H1 (cell line): Measurements from ENCODE around the gene DIDO1. TPM values are rescaled to one million over a fixed set of nuclear protein-coding genes. Genes with fewer than 3 reads are reported as not detected.
A peak's percentile ranks its signal among the peaks of the same experiment; 100 is the strongest.

ENCODE experiments used
- CTCF ChIA-PET: fragments of 300-600 bp; sonication (Branson Sonifier 250); formaldehyde crosslinking; loops from one replicate; lab custom pipeline; 2021; ENCODE audit not compliant: partially characterized antibody; lab: Charles Lee
- POLR2A ChIA-PET: fragments of 300-600 bp; sonication (Branson Sonifier 250); formaldehyde crosslinking; loops from one replicate; lab custom pipeline; 2021; ENCODE audit warnings: inconsistent platforms; ENCODE audit not compliant: partially characterized antibody; lab: Charles Lee
- DNase-seq, 2 experiments: peaks; one replicate each; pipeline versions ENCODE4 v3.0.0 to v3.0.0-alpha.2; 2010 to 2022; ENCODE audit warnings: low spot score in 2 of 2, low read depth in 1 of 2, mixed read lengths in 1 of 2
- FAIRE-seq: peaks from 2 replicates; lab custom pipeline; 2011; peaks lifted over from hg19 to GRCh38; lab: Jason Lieb, UNC
- H2AFZ ChIP-seq: 2 replicates; pipeline ENCODE4 v1.8.1; 2012; ENCODE audit warnings: low read length, inconsistent platforms
- H2AK5ac ChIP-seq: 2 replicates; pipeline ENCODE4 v1.6.1; 2013; ENCODE audit warnings: low read depth, low read length
- H2BK120ac ChIP-seq: replicated peaks from 2 replicates; pipeline ENCODE3; 2013; ENCODE audit warnings: low read depth, low read length, inconsistent platforms
- H2BK12ac ChIP-seq: 2 replicates; pipeline ENCODE4 v1.6.1; 2013; ENCODE audit warnings: low read depth, low read length
- H2BK15ac ChIP-seq: 2 replicates; pipeline ENCODE4 v1.6.1; 2013; ENCODE audit warnings: low read length
- H2BK20ac ChIP-seq: 2 replicates; pipeline ENCODE4 v1.6.1; 2013; ENCODE audit warnings: low read length
- H2BK5ac ChIP-seq: 2 replicates; pipeline ENCODE4 v1.6.1; 2013; ENCODE audit warnings: low read depth, low read length
- H3K14ac ChIP-seq: 2 replicates; pipeline ENCODE4 v1.6.1; 2013; ENCODE audit warnings: inconsistent platforms; ENCODE audit not compliant: insufficient read length
- H3K18ac ChIP-seq: 2 replicates; pipeline ENCODE4 v1.6.1; 2013; ENCODE audit warnings: low read length; ENCODE audit errors: extremely low read depth
- H3K23ac ChIP-seq: 2 replicates; pipeline ENCODE4 v1.6.1; 2013; ENCODE audit warnings: inconsistent platforms; ENCODE audit not compliant: insufficient read length
- H3K23me2 ChIP-seq: 2 replicates; pipeline ENCODE4 v1.6.1; 2013; ENCODE audit warnings: low read depth, low read length
- H3K27ac ChIP-seq: 2 replicates; pipeline ENCODE4 v1.6.1; 2011; ENCODE audit warnings: low read depth, low read length, inconsistent platforms
- H3K27me3 ChIP-seq, 4 experiments: replicated peaks in 1 of 4; 1 replicate in 1 of 4; 2 replicates in 3 of 4; pipeline versions ENCODE4 v1.6.1 to v1.8.1; 2011 to 2013; ENCODE audit warnings: low read length in 3 of 4, mild to moderate bottlenecking in 3 of 4, inconsistent platforms in 2 of 4, mixed read lengths in 2 of 4, moderate library complexity in 1 of 4; ENCODE audit not compliant: control insufficient read depth in 3 of 4, insufficient read depth in 3 of 4; ENCODE audit errors: extremely low read depth in 1 of 4
- H3K36me3 ChIP-seq, 4 experiments: 2 replicates each; pipeline versions ENCODE4 v1.6.1 to v1.8.1; 2011 to 2013; ENCODE audit warnings: mild to moderate bottlenecking in 4 of 4, low read length in 3 of 4, moderate library complexity in 2 of 4, control low read depth in 1 of 4, inconsistent platforms in 1 of 4; ENCODE audit not compliant: insufficient read depth in 4 of 4, control insufficient read depth in 2 of 4
- H3K4ac ChIP-seq: replicated peaks from 2 replicates; pipeline ENCODE3; 2013; ENCODE audit warnings: low read length, low read depth, mixed read lengths, inconsistent platforms; ENCODE audit not compliant: insufficient read length
- H3K4me1 ChIP-seq, 4 experiments: replicated peaks in 1 of 4; 1 replicate in 1 of 4; 2 replicates in 3 of 4; pipeline versions ENCODE4 v1.6.1 to v1.8.1; 2011 to 2013; ENCODE audit warnings: low read length in 3 of 4, inconsistent platforms in 2 of 4, mixed read lengths in 1 of 4; ENCODE audit not compliant: insufficient read depth in 4 of 4, control insufficient read depth in 3 of 4
- H3K4me2 ChIP-seq, 2 experiments: 2 replicates each; pipeline versions ENCODE4 v1.6.1 to v1.8.1; 2011 to 2013; ENCODE audit warnings: low read depth in 2 of 2, low read length in 2 of 2, control low read depth in 1 of 2, inconsistent platforms in 1 of 2, mild to moderate bottlenecking in 1 of 2; ENCODE audit not compliant: insufficient read depth in 1 of 2
- H3K4me3 ChIP-seq, 4 experiments: fragments of 200-600, 300-600 bp in 1 of 4; sonication (generic), shearing (Covaris generic), sonication (Bioruptor Twin) in 1 of 4; 2 replicates each; pipeline versions ENCODE4 v1.5.1 to v1.8.1; 2011 to 2016; ENCODE audit warnings: low read length in 4 of 4, low read depth in 3 of 4, control low read depth in 2 of 4, inconsistent platforms in 2 of 4, mild to moderate bottlenecking in 2 of 4, mixed read lengths in 1 of 4, moderate library complexity in 1 of 4; ENCODE audit not compliant: insufficient read depth in 2 of 4; ENCODE audit errors: extremely low read depth in 1 of 4
- H3K56ac ChIP-seq: replicated peaks from 2 replicates; pipeline ENCODE3; 2013; ENCODE audit warnings: low read depth, mild to moderate bottlenecking, mixed read lengths, low read length, inconsistent platforms; ENCODE audit not compliant: insufficient read length
- H3K79me1 ChIP-seq: 2 replicates; pipeline ENCODE4 v1.6.1; 2013; ENCODE audit warnings: low read depth, low read length, control low read depth
- H3K79me2 ChIP-seq, 2 experiments: 2 replicates each; pipeline versions ENCODE4 v1.6.1 to v1.8.1; 2012 to 2013; ENCODE audit warnings: low read length in 2 of 2, mild to moderate bottlenecking in 2 of 2, inconsistent platforms in 1 of 2; ENCODE audit not compliant: insufficient read depth in 2 of 2, control insufficient read depth in 1 of 2
- H3K9ac ChIP-seq, 4 experiments: replicated peaks in 1 of 4; 1 replicate in 1 of 4; 2 replicates in 3 of 4; pipeline versions ENCODE4 v1.6.1 to v1.8.1; 2011 to 2013; ENCODE audit warnings: low read depth in 3 of 4, low read length in 3 of 4, control low read depth in 2 of 4, mild to moderate bottlenecking in 2 of 4, moderate library complexity in 2 of 4, inconsistent platforms in 1 of 4; ENCODE audit errors: extremely low read depth in 1 of 4
- H3K9me3 ChIP-seq, 2 experiments: 2 replicates each; pipeline versions ENCODE4 v1.6.1 to v1.8.1; 2012 to 2013; ENCODE audit warnings: mild to moderate bottlenecking in 2 of 2, moderate library complexity in 2 of 2, control low read depth in 1 of 2, inconsistent platforms in 1 of 2, low read depth in 1 of 2, low read length in 1 of 2, mixed read lengths in 1 of 2; ENCODE audit not compliant: insufficient read depth in 2 of 2
- H4K20me1 ChIP-seq, 2 experiments: replicated peaks in 1 of 2; 2 replicates each; pipeline versions ENCODE3 to v1.8.1; 2011 to 2013; ENCODE audit warnings: inconsistent platforms in 2 of 2, low read length in 2 of 2, mild to moderate bottlenecking in 1 of 2; ENCODE audit not compliant: insufficient read depth in 2 of 2, control insufficient read depth in 1 of 2
- H4K5ac ChIP-seq: 2 replicates; pipeline ENCODE4 v1.6.1; 2013; ENCODE audit warnings: low read length, low read depth, mixed read lengths, inconsistent platforms; ENCODE audit not compliant: insufficient read length
- H4K8ac ChIP-seq: 2 replicates; pipeline ENCODE4 v1.8.0; 2013; ENCODE audit warnings: mild to moderate bottlenecking, moderate library complexity, low read length, inconsistent platforms; ENCODE audit not compliant: insufficient read depth; ENCODE audit errors: extremely low read depth
- H4K91ac ChIP-seq: replicated peaks from 2 replicates; pipeline ENCODE3; 2013; ENCODE audit warnings: low read length, mixed read lengths, inconsistent platforms; ENCODE audit not compliant: insufficient read length
- ASH2L ChIP-seq: fragments of 200-600, 300-600 bp; sonication (generic); IDR thresholded peaks from one replicate; pipeline ENCODE4 v1.7.1; 2017; ENCODE audit warnings: low read length
- CBX5 ChIP-seq: fragments of 300-800, 300-1000 bp; sonication (generic); IDR thresholded peaks from 2 replicates; pipeline ENCODE4 v1.7.1; 2016; ENCODE audit warnings: antibody characterized with exemption, low read length, low read depth
- CEBPB ChIP-seq: IDR thresholded peaks from 2 replicates; pipeline ENCODE4 v1.6.1; 2012; ENCODE audit warnings: low read depth, low read length
- CHD1 ChIP-seq: IDR thresholded peaks from 2 replicates; pipeline ENCODE4 v1.6.1; 2012; ENCODE audit warnings: low read depth, low read length, improper control_type of control experiment
- CTBP2 ChIP-seq: IDR thresholded peaks from 2 replicates; pipeline ENCODE4 v1.7.0; 2011; ENCODE audit warnings: borderline replicate concordance, mild to moderate bottlenecking, moderate library complexity, mixed read lengths, low read length; ENCODE audit not compliant: insufficient read depth, insufficient read length
- EP300 ChIP-seq, 2 experiments: IDR thresholded peaks; 1 replicate in 1 of 2; 2 replicates in 1 of 2; pipeline ENCODE4 v1.6.1; 2011 to 2012; ENCODE audit warnings: low read depth in 2 of 2, low read length in 2 of 2, mild to moderate bottlenecking in 2 of 2, borderline replicate concordance in 1 of 2, inconsistent platforms in 1 of 2, moderate library complexity in 1 of 2
- EZH2 ChIP-seq: fragments of 200-600 bp; sonication (generic); IDR thresholded peaks from 2 replicates; pipeline ENCODE4 v1.7.1; 2012; ENCODE audit warnings: low read depth, mild to moderate bottlenecking, moderate library complexity, low read length, inconsistent platforms; ENCODE audit not compliant: severe bottlenecking
- FOSL1 ChIP-seq: IDR thresholded peaks from 2 replicates; pipeline ENCODE4 v1.6.1; 2011; ENCODE audit warnings: mild to moderate bottlenecking, low read depth, low read length, moderate library complexity; ENCODE audit not compliant: insufficient read depth
- GTF2F1 ChIP-seq: IDR thresholded peaks from 2 replicates; pipeline ENCODE4 v1.6.1; 2012; ENCODE audit warnings: low read depth, low read length, improper control_type of control experiment, borderline replicate concordance
- SIN3A ChIP-seq, 2 experiments: IDR thresholded peaks in 1 of 2; conservative IDR thresholded peaks in 1 of 2; 2 replicates each; pipeline ENCODE4 v1.6.1; 2011 to 2012; ENCODE audit warnings: low read length in 2 of 2, improper control_type of control experiment in 1 of 2, low read depth in 1 of 2, mild to moderate bottlenecking in 1 of 2
- SIX5 ChIP-seq: IDR thresholded peaks from 2 replicates; pipeline ENCODE4 v1.6.1; 2011; ENCODE audit warnings: mild to moderate bottlenecking, low read depth, low read length
- SP1 ChIP-seq: IDR thresholded peaks from 2 replicates; pipeline ENCODE4 v1.6.1; 2011; ENCODE audit warnings: low read depth, low read length
- WGBS, 2 experiments: shearing (Covaris generic) in 1 of 2; methylation state at CpG; one replicate each; pipeline versions ENCODE4 v1.1.6 to v1.1.7; 2013 to 2015; ENCODE audit warnings: low lambda C conversion rate in 2 of 2, mixed read lengths in 2 of 2, inconsistent platforms in 1 of 2, low coverage in 1 of 2, missing lambda C conversion rate in 1 of 2; ENCODE audit not compliant: insufficient replicate concordance in 2 of 2, insufficient coverage in 1 of 2, insufficient read length in 1 of 2; ENCODE audit errors: extremely low coverage in 1 of 2, missing lambda C conversion rate in 1 of 2; 5-methylcytosine and 5-hydroxymethylcytosine counted together
- polyA plus RNA-seq, 7 experiments: library from polyadenylated mRNA; depleted of rRNA in 3 of 7; stranded (reverse) in 5 of 7; unstranded in 2 of 7; fragments of >200 nt in 5 of 7; fragments of 200-250 nt in 2 of 7; gene quantifications; 1 replicate in 5 of 7; 2 replicates in 1 of 7; 4 replicates in 1 of 7; pipeline versions ENCODE4 v1.2.1 to v1.2.3, GENCODE V29; 2011 to 2013; ENCODE audit warnings: missing spikeins in 2 of 7, mixed read lengths in 2 of 7
- total RNA-seq: library from RNA; stranded (reverse); fragmentation: NEBNext Ultra II Directional; extraction: Animal tissue kit (Norgen Biotek cat#: 25700); gene quantifications from 2 replicates; pipeline ENCODE4 v1.2.1, GENCODE V29; 2021

The DIDO1 gene
- total and polyA plus RNA-seq, 2 of the 8 experiments (the other 6 are each of a cell fraction or from before 2014, with no cell fraction given): 53.6 to 82.8 TPM

DNA sequence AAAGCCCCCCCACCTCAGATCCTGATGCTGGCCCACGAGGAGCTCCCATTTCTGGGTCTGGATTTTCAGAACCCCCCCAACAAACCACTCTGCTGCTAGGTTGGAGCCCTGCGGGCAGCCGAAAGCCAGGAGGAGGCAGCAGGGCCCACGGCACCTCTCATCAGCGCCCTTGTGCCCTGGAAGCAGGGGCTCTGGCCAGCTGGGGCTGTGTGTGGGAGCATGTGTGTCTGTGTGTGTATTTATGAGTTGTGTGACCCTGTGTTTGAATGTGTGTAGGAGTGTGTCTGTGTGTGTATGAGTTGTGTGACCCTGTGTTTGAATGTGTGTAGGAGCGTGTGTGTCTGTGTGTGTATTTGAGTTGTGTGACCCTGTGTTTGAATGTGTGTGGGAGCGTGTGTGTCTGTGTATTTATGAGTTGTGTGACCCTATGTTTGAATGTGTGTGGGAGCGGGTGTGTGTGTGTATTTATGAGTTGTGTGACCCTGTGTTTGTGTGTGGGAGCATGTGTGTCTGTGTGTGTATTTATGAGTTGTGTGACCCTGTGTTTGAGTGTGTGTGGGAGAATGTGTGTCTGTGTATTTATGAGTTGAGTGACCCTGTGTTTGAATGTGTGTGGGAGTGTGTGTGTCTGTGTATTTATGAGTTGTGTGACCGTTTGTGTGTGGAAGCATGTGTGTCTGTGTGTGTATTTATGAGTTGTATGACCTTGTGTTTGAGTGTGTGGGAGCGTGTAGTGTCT, 45.1 kb upstream of the DIDO1 start:
- no peak overlapping the region for H2BK120ac ChIP-seq
- H4K5ac ChIP-seq: no peak overlapping the region
- no peak overlapping the region for H3K56ac ChIP-seq
- H3K4me3 ChIP-seq: no peak overlapping the region
- no peak overlapping the region for H2AFZ ChIP-seq
- no peak overlapping the region for H3K14ac ChIP-seq
- ChIA-PET POLR2A (interaction anchor here (0.7 to 3.4 kb wide), 7 partner anchors 9 to 69 kb away, joined by 3 to 13 read pairs (median 7); partner anchors contain the start of gene BHLHE23), CTCF (interaction anchor here (0.7 to 8.1 kb wide), 17 partner anchors 9 to 178 kb away, joined by 3 to 53 read pairs (median 5); partner anchors contain the start of gene BHLHE23)
- no peak overlapping the region for H3K23ac ChIP-seq
- no peak overlapping the region for H3K9ac ChIP-seq
- H2AK5ac ChIP-seq: peak overlapping the region; percentile 56; the same call in 1 of the 2 replicates
- 82% methylated on average over 10 of the region's 10 CpGs; no CpG with 5 or more reads in 1 of the 2 experiments for WGBS, 2 experiments
- H3K27me3 ChIP-seq: peaks cover 8 to 37% (median 23%) of the 10 kb centered on the region in 4 experiments
- DNase-seq (no peak), FAIRE-seq (no peak)
- peak overlapping the region; percentile 86; the same call in 1 of the 2 replicates for H2BK20ac ChIP-seq
- H3K36me3 ChIP-seq: no peaks in the 10 kb centered on the region; a peak in 1 of 8 replicates
- H3K4me2 ChIP-seq: no peak overlapping the region
- no peak overlapping the region for H2BK5ac ChIP-seq
- H2BK15ac ChIP-seq: peak overlapping the region; percentile 3; the same call in 1 of the 2 replicates
- H4K20me1 ChIP-seq: peaks cover 0 to 8% of the 10 kb centered on the region in 2 experiments
- H3K9me3 ChIP-seq: no peaks in the 10 kb centered on the region
- peaks cover 2 to 20% (median 11%) of the 10 kb centered on the region in 4 experiments for H3K4me1 ChIP-seq
- H3K79me2 ChIP-seq: no peaks in the 10 kb centered on the region
- no peak overlapping the region for H3K4ac ChIP-seq
- peak overlapping the region; percentile 76; the same call in 1 of the 2 replicates for H2BK12ac ChIP-seq
- H4K8ac ChIP-seq: no peak overlapping the region
- no peak overlapping the region for H4K91ac ChIP-seq
- H3K18ac ChIP-seq: no peak overlapping the region
- H3K23me2 ChIP-seq: peaks cover 13% of the 10 kb centered on the region; the same call in 1 of the 2 replicates
- H3K79me1 ChIP-seq: no peaks in the 10 kb centered on the region
- H3K27ac ChIP-seq: no peak overlapping the region
- TF ChIP-seq CHD1 (no peak), SP1 (no peak), EP300 (IDR thresholded peaks at IDR 0.05; ENCODE audit: borderline replicate concordance in 1 of 2, low read depth in 2 of 2, low read length in 2 of 2) (no peak), CEBPB (no peak), CTBP2 (no peak), GTF2F1 (no peak), ASH2L (no peak), FOSL1 (no peak), CBX5 (no peak), EZH2 (no peak), SIN3A (conservative IDR thresholded peaks at IDR 0.05 in 1 of 2, IDR thresholded peaks at IDR 0.05 in 1 of 2; ENCODE audit: low read depth in 1 of 2, low read length in 2 of 2) (no peak), SIX5 (no peak)
